Osteocyte (in vitro differentiated cells): ENCODE results near the gene ELF4. TPM values are rescaled to one million over a fixed set of nuclear protein-coding genes. Genes with fewer than 3 reads are reported as not detected.
A peak's percentile ranks its signal among the peaks of the same experiment; 100 is the strongest.

Experiments used
- DNase-seq: peaks from one replicate; pipeline ENCODE4 v3.0.0; 2021; ENCODE audit warnings: mixed read lengths; ENCODE audit not compliant: unreplicated experiment; ENCODE audit errors: extremely low spot score
- H3K27ac Mint-ChIP-seq: one replicate; pipeline ENCODE4 v1.8.0; 2021; ENCODE audit warnings: mild to moderate bottlenecking, mixed read lengths; ENCODE audit not compliant: unreplicated experiment
- H3K27me3 Mint-ChIP-seq: one replicate; pipeline ENCODE4 v1.8.0; 2021; ENCODE audit warnings: mixed read lengths; ENCODE audit not compliant: unreplicated experiment
- H3K36me3 Mint-ChIP-seq: one replicate; pipeline ENCODE4 v1.8.0; 2021; ENCODE audit warnings: mixed read lengths; ENCODE audit not compliant: unreplicated experiment
- H3K4me1 Mint-ChIP-seq: one replicate; pipeline ENCODE4 v1.8.0; 2021; ENCODE audit warnings: mixed read lengths; ENCODE audit not compliant: unreplicated experiment
- H3K4me3 Mint-ChIP-seq: one replicate; pipeline ENCODE4 v1.8.0; 2021; ENCODE audit warnings: mild to moderate bottlenecking, moderate library complexity, mixed read lengths; ENCODE audit not compliant: unreplicated experiment
- H3K9me3 Mint-ChIP-seq: one replicate; pipeline ENCODE4 v1.8.0; 2021; ENCODE audit warnings: mixed read lengths; ENCODE audit not compliant: unreplicated experiment
- CTCF ChIP-seq: fragments of 200-600 bp; sonication (generic); IDR thresholded peaks from 2 replicates; pipeline ENCODE4 v1.5.0; 2021; ENCODE audit warnings: antibody characterized with exemption, mild to moderate bottlenecking, moderate library complexity
- long read RNA-seq: library from polyadenylated mRNA; unstranded; transcript quantifications from one replicate; pipeline ENCODE4 v2.0.0, GENCODE V29; 2021
- total RNA-seq: library from RNA; stranded (reverse); gene quantifications from 2 replicates; pipeline ENCODE4 v1.2.1, GENCODE V29; 2021

The ELF4 gene
- total RNA-seq = 24.9 and 25.2 TPM in 2 replicates
- long read RNA-seq, partial matches to known transcripts = 1 of 4 reads
- long read RNA-seq, other reads (novel, unspliced or antisense) = 3 of 4 reads

GRCh38 chrX:130110379-130111219, at the start of gene ELF4:
Gene ELF4 (minus strand): TSS chrX:130110497. CDS start chrX:130081330, 29,167 bp downstream.
- Mint-ChIP-seq H3K27me3 (no peaks in the 10 kb centered on the region), H3K9me3 (no peaks in the 10 kb centered on the region), H3K27ac (peak within 1 kb of the TSS; percentile 86), H3K4me3 (peak within 1 kb of the TSS; percentile 88), H3K4me1 (peaks cover 47% of the 10 kb centered on the region), H3K36me3 (no peaks in the 10 kb centered on the region)
- no peak for TF ChIP-seq CTCF
- DNase-seq = no peak

GRCh38 chrX:130159776-130160175, 49.5 kb upstream of the ELF4 start:
- TF ChIP-seq CTCF = no peak
- H3K27ac Mint-ChIP-seq = no peak overlapping the region
- H3K36me3 Mint-ChIP-seq = peaks cover 1% of the 10 kb centered on the region
- no peak for DNase-seq
- H3K4me1 Mint-ChIP-seq = peaks cover 12% of the 10 kb centered on the region
- H3K4me3 Mint-ChIP-seq = no peak overlapping the region
- H3K27me3 Mint-ChIP-seq = no peaks in the 10 kb centered on the region
- H3K9me3 Mint-ChIP-seq = no peaks in the 10 kb centered on the region

GRCh38 chrX:130158311-130158710, 48.0 kb upstream of the ELF4 start:
- no peak for TF ChIP-seq CTCF
- no peaks in the 10 kb centered on the region for H3K27me3 Mint-ChIP-seq
- no peaks in the 10 kb centered on the region for H3K9me3 Mint-ChIP-seq
- H3K4me1 Mint-ChIP-seq = peaks cover 6% of the 10 kb centered on the region
- H3K36me3 Mint-ChIP-seq = peaks cover 1% of the 10 kb centered on the region
- no peak for DNase-seq
- H3K27ac Mint-ChIP-seq = no peak overlapping the region
- no peak overlapping the region for H3K4me3 Mint-ChIP-seq

- Mint-ChIP-seq H3K4me1 (no peaks in the 10 kb centered on the region), H3K36me3 (peaks cover 1% of the 10 kb centered on the region), H3K27me3 (no peaks in the 10 kb centered on the region), H3K4me3 (no peak overlapping the region), H3K27ac (no peak overlapping the region), H3K9me3 (no peaks in the 10 kb centered on the region)
- DNase-seq = no peak
- TF ChIP-seq CTCF = no peak
Observed at GRCh38 chrX:130155564-130155963, 45.3 kb upstream of the ELF4 start.

GRCh38 chrX:130147631-130148030, 37.3 kb upstream of the ELF4 start:
- Mint-ChIP-seq H3K27ac (no peak overlapping the region), H3K9me3 (peaks cover 5% of the 10 kb centered on the region), H3K27me3 (no peaks in the 10 kb centered on the region), H3K4me1 (peaks cover 10% of the 10 kb centered on the region), H3K4me3 (no peak overlapping the region), H3K36me3 (peaks cover 13% of the 10 kb centered on the region)
- DNase-seq = no peak
- no peak for TF ChIP-seq CTCF
